ENCODE data around the gene MBD3L2B. TPM values are rescaled to one million over a fixed set of nuclear protein-coding genes. Genes with fewer than 3 reads are reported as not detected.

The MBD3L2B gene
- polyA plus RNA-seq, 2 of the 4 experiments (the other 2 are of a cell fraction): not detected

GRCh38 chr19:6971366-6971765, 49.9 kb downstream of the MBD3L2B start (continued):
- TF ChIP-seq ZNF302 (CRISPR knock-in tag; IDR thresholded peaks at IDR 0.05): no peak
- TF ChIP-seq TP53 (CRISPR knock-in tag; IDR thresholded peaks at IDR 0.05): no peak
- TF ChIP-seq USF2 (IDR thresholded peaks at IDR 0.05): no peak
- TF ChIP-seq NFE2L2 (conservative IDR thresholded peaks at IDR 0.05; ENCODE audit: low read length): no peak

GRCh38 chr19:6970443-6970842, 50.8 kb downstream of the MBD3L2B start:
- no peaks in the 10 kb centered on the region for H3K9me3 ChIP-seq
- TF ChIP-seq USF2 (IDR thresholded peaks at IDR 0.05) (no peak), HOXB5 (CRISPR knock-in tag; IDR thresholded peaks at IDR 0.05) (no peak), KDM1A (IDR thresholded peaks at IDR 0.05; ENCODE audit: low read depth) (no peak), RCOR1 (IDR thresholded peaks at IDR 0.05; ENCODE audit: low read depth, low read length) (no peak), NPAS2 (CRISPR knock-in tag; IDR thresholded peaks at IDR 0.05; ENCODE audit: borderline replicate concordance) (no peak), FOXS1 (CRISPR knock-in tag; IDR thresholded peaks at IDR 0.05) (no peak), BCL3 (IDR thresholded peaks at IDR 0.05) (no peak), CBX2 (IDR thresholded peaks at IDR 0.05; ENCODE audit: borderline replicate concordance, low read depth) (no peak), EHMT2 (IDR thresholded peaks at IDR 0.05; ENCODE audit: low read depth) (no peak), TP53 (CRISPR knock-in tag; IDR thresholded peaks at IDR 0.05) (no peak), CHD4 (IDR thresholded peaks at IDR 0.05; ENCODE audit: borderline replicate concordance) (no peak)
- H3K27ac ChIP-seq: no peak overlapping the region
- ChIA-PET CTCF (interaction anchor here (0.9 kb wide), 1 partner anchor 9 kb away, joined by 4 read pairs; no protein-coding TSS in a partner anchor), POLR2A (no interaction called here)
- 51% methylated on average over 5 of the region's 5 CpGs for WGBS (ENCODE audit: missing lambda C conversion rate)
- H3K4me3 ChIP-seq: no peak overlapping the region
- no peak for FAIRE-seq
- H3K4me2 ChIP-seq: no peak overlapping the region
- no peak for ATAC-seq
- no peaks in the 10 kb centered on the region for H3K4me1 ChIP-seq
- DNase-seq (ENCODE audit: low read depth in 1 of 2, low spot score in 1 of 2): peak in 1 of 2 experiments; percentile 24

- ChIA-PET POLR2A (no interaction called here), CTCF (no interaction called here)
- no peak for FAIRE-seq
- H3K4me1 ChIP-seq: no peaks in the 10 kb centered on the region
- DNase-seq (ENCODE audit: low read depth in 1 of 2, low spot score in 1 of 2): no peak
- H3K27ac ChIP-seq: no peak overlapping the region
- ATAC-seq: no peak
- no peaks in the 10 kb centered on the region for H3K9me3 ChIP-seq
- H3K4me2 ChIP-seq: no peak overlapping the region
- no peak for TF ChIP-seq CBX8 (IDR thresholded peaks at IDR 0.05)
- no peak for TF ChIP-seq BCL3 (IDR thresholded peaks at IDR 0.05)
- no peak for TF ChIP-seq ZFP36 (IDR thresholded peaks at IDR 0.05; ENCODE audit: borderline replicate concordance, partially characterized antibody)
- no peak for TF ChIP-seq CBX2 (IDR thresholded peaks at IDR 0.05; ENCODE audit: borderline replicate concordance, low read depth)
- TF ChIP-seq MAFK (IDR thresholded peaks at IDR 0.05; ENCODE audit: partially characterized antibody): no peak
- TF ChIP-seq PBX3 (IDR thresholded peaks at IDR 0.05): no peak
- no peak for TF ChIP-seq PHF8 (IDR thresholded peaks at IDR 0.05; ENCODE audit: borderline replicate concordance, low read depth)
- no peak for TF ChIP-seq SREBF2 (IDR thresholded peaks at IDR 0.05)
- TF ChIP-seq POLR2A (IDR thresholded peaks at IDR 0.05; ENCODE audit: low read length): no peak
- TF ChIP-seq JUN (IDR thresholded peaks at IDR 0.05): no peak
- no peak for TF ChIP-seq EHF (CRISPR knock-in tag; IDR thresholded peaks at IDR 0.05)
- TF ChIP-seq ZC3H11A (IDR thresholded peaks at IDR 0.05): no peak
- H3K4me3 ChIP-seq: no peak overlapping the region
- 26% methylated on average over 2 of the region's 2 CpGs for WGBS (ENCODE audit: missing lambda C conversion rate)
Measured at GRCh38 chr19:6970021-6970420, 51.2 kb downstream of the MBD3L2B start.

Measured in A549 (cell line).